Liver (tissue), 3 donors: ENCODE data around the gene PSMD12.
"Not testable (repeated sequence)": the region's sequence is repeated elsewhere in the genome, so short reads cannot be mapped to it uniquely, and the experiment has no call there.

ENCODE experiments used
- EGR1 ChIP-seq, 2 donors: IDR thresholded peaks; 2 replicates each; pipeline ENCODE4 v1.6.1; 2016 to 2018; ENCODE audit warnings: antibody characterized with exemption in 2 of 2, low read depth in 2 of 2
- GABPA ChIP-seq, 2 donors: IDR thresholded peaks in 1 of 2; conservative IDR thresholded peaks in 1 of 2; 2 replicates each; pipeline ENCODE4 v1.6.1; 2016; ENCODE audit warnings: antibody characterized with exemption in 2 of 2, mild to moderate bottlenecking in 1 of 2, moderate library complexity in 1 of 2
- JUND ChIP-seq, 2 donors: IDR thresholded peaks; 2 replicates each; pipeline ENCODE4 v1.6.1; 2016; ENCODE audit warnings: antibody characterized with exemption in 2 of 2
- TF ChIP-seq, protein P1 (sequence below): fragments of 150-350 bp; IDR thresholded peaks from 2 replicates; pipeline ENCODE4 v1.5.1; 2017; ENCODE audit warnings: improper control_type of control experiment, low read depth, low read length; ENCODE audit not compliant: missing input control
- donor health status: healthy.
- donor health status: healthy.

DNA sequence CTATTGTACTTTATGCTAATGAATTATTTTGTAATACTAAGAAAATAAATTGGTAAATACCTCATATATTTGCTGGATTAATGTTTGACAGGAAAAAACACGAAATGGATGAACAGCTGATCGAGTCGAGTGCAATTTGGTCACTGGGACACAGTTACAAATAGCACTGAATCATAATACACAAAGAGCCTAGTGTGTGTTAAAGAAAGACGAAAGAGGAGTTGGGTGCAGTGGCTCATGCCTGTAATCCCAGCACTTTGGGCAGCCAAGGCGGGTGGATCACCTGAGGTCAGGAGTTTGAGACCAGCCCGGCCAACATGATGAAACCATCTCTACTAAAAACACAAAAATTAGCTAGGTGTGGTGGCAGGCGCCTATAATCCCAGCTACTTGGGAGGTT lies 28.0 kb downstream of the PSMD12 start:
- TF ChIP-seq EGR1 (IDR thresholded peaks at IDR 0.05; ENCODE audit: low read depth in 2 of 2); JUND (IDR thresholded peaks at IDR 0.05); GABPA (IDR thresholded peaks at IDR 0.05 in 1 of 2, conservative IDR thresholded peaks at IDR 0.05 in 1 of 2): not testable (repeated sequence)
- TF ChIP-seq, protein P1, sequence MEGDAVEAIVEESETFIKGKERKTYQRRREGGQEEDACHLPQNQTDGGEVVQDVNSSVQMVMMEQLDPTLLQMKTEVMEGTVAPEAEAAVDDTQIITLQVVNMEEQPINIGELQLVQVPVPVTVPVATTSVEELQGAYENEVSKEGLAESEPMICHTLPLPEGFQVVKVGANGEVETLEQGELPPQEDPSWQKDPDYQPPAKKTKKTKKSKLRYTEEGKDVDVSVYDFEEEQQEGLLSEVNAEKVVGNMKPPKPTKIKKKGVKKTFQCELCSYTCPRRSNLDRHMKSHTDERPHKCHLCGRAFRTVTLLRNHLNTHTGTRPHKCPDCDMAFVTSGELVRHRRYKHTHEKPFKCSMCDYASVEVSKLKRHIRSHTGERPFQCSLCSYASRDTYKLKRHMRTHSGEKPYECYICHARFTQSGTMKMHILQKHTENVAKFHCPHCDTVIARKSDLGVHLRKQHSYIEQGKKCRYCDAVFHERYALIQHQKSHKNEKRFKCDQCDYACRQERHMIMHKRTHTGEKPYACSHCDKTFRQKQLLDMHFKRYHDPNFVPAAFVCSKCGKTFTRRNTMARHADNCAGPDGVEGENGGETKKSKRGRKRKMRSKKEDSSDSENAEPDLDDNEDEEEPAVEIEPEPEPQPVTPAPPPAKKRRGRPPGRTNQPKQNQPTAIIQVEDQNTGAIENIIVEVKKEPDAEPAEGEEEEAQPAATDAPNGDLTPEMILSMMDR, result not testable (repeated sequence)
